Measurements from ENCODE around the gene C12orf42. TPM values are rescaled to one million over a fixed set of nuclear protein-coding genes. Genes with fewer than 3 reads are reported as not detected.

Gene C12orf42
- total and polyA plus RNA-seq, 7 donors: not detected

- H3K9me3 ChIP-seq: no peaks in the 10 kb centered on the region
- no peak overlapping the region for H3K27ac ChIP-seq
- no peak for ATAC-seq
- intact Hi-C loops (cut with DNase I): no loop called here
- H3K27me3 ChIP-seq (ENCODE audit: insufficient read depth in 3 of 3, low read length in 2 of 3): no peaks in the 10 kb centered on the region
- H3K36me3 ChIP-seq (ENCODE audit: insufficient read depth in 1 of 2, low read depth in 1 of 2): no peaks in the 10 kb centered on the region
- DNase-seq: no peak
- H3K4me3 ChIP-seq: no peak overlapping the region
- 70 to 75% (median 70%) methylated on average over 5 of the region's 5 CpGs for WGBS, 3 donors
- TF ChIP-seq, protein P1, sequence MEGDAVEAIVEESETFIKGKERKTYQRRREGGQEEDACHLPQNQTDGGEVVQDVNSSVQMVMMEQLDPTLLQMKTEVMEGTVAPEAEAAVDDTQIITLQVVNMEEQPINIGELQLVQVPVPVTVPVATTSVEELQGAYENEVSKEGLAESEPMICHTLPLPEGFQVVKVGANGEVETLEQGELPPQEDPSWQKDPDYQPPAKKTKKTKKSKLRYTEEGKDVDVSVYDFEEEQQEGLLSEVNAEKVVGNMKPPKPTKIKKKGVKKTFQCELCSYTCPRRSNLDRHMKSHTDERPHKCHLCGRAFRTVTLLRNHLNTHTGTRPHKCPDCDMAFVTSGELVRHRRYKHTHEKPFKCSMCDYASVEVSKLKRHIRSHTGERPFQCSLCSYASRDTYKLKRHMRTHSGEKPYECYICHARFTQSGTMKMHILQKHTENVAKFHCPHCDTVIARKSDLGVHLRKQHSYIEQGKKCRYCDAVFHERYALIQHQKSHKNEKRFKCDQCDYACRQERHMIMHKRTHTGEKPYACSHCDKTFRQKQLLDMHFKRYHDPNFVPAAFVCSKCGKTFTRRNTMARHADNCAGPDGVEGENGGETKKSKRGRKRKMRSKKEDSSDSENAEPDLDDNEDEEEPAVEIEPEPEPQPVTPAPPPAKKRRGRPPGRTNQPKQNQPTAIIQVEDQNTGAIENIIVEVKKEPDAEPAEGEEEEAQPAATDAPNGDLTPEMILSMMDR (IDR thresholded peaks at IDR 0.05): no peak
- H3K4me1 ChIP-seq: no peaks in the 10 kb centered on the region
These were observed 185.1 kb downstream of the C12orf42 start for GRCh38 chr12:103310546-103311270.

- DNase-seq: no peak
- TF ChIP-seq, protein P1 (IDR thresholded peaks at IDR 0.05): no peak
- 67 to 88% (median 77%) methylated on average over 1 of the region's 1 CpG for WGBS, 3 donors
- no peak for ATAC-seq
- Histone ChIP-seq H3K4me3 (no peak overlapping the region), H3K36me3 (ENCODE audit: insufficient read depth in 1 of 2, low read depth in 1 of 2) (no peaks in the 10 kb centered on the region), H3K27me3 (ENCODE audit: insufficient read depth in 3 of 3, low read length in 2 of 3) (no peaks in the 10 kb centered on the region), H3K27ac (no peak overlapping the region), H3K9me3 (no peaks in the 10 kb centered on the region), H3K4me1 (no peaks in the 10 kb centered on the region)
- intact Hi-C loops (cut with DNase I): no loop called here
These were observed 187.4 kb downstream of the C12orf42 start for GRCh38 chr12:103308396-103308795.

- Histone ChIP-seq H3K27me3 (ENCODE audit: insufficient read depth in 3 of 3, low read length in 2 of 3) (peaks cover 0 to 4% (median 0%) of the 10 kb centered on the region in 3 donors), H3K9me3 (no peaks in the 10 kb centered on the region), H3K36me3 (ENCODE audit: insufficient read depth in 1 of 2, low read depth in 1 of 2) (no peaks in the 10 kb centered on the region), H3K4me1 (no peaks in the 10 kb centered on the region), H3K4me3 (no peak overlapping the region), H3K27ac (no peak overlapping the region)
- ATAC-seq (no peak), DNase-seq (no peak)
- intact Hi-C loops (cut with DNase I): no loop called here
- TF ChIP-seq, protein P1 (IDR thresholded peaks at IDR 0.05): no peak
- 70 to 78% (median 74%) methylated on average over 2 of the region's 2 CpGs for WGBS, 3 donors
These were observed 192.3 kb downstream of the C12orf42 start for GRCh38 chr12:103303484-103303883.

GRCh38 chr12:103301642-103302591, 193.9 kb downstream of the C12orf42 start:
- no peak overlapping the region for H3K4me3 ChIP-seq
- no peaks in the 10 kb centered on the region for H3K9me3 ChIP-seq
- TF ChIP-seq, protein P1 (IDR thresholded peaks at IDR 0.05): no peak
- DNase-seq (peak in 1 of 2 donors; percentile 22), ATAC-seq (no peak)
- intact Hi-C loops (cut with DNase I): no loop called here
- peaks cover 0 to 4% (median 0%) of the 10 kb centered on the region in 3 donors for H3K27me3 ChIP-seq (ENCODE audit: insufficient read depth in 3 of 3, low read length in 2 of 3)
- no peaks in the 10 kb centered on the region for H3K36me3 ChIP-seq (ENCODE audit: insufficient read depth in 1 of 2, low read depth in 1 of 2)
- no peak overlapping the region for H3K27ac ChIP-seq
- H3K4me1 ChIP-seq: no peaks in the 10 kb centered on the region
- WGBS, 3 donors: 10 to 14% (median 11%) methylated on average over 43 of the region's 43 CpGs

All from psoas muscle (tissue), 8 donors.